Measurements from ENCODE around the gene BCL3.

Gene BCL3

DNA sequence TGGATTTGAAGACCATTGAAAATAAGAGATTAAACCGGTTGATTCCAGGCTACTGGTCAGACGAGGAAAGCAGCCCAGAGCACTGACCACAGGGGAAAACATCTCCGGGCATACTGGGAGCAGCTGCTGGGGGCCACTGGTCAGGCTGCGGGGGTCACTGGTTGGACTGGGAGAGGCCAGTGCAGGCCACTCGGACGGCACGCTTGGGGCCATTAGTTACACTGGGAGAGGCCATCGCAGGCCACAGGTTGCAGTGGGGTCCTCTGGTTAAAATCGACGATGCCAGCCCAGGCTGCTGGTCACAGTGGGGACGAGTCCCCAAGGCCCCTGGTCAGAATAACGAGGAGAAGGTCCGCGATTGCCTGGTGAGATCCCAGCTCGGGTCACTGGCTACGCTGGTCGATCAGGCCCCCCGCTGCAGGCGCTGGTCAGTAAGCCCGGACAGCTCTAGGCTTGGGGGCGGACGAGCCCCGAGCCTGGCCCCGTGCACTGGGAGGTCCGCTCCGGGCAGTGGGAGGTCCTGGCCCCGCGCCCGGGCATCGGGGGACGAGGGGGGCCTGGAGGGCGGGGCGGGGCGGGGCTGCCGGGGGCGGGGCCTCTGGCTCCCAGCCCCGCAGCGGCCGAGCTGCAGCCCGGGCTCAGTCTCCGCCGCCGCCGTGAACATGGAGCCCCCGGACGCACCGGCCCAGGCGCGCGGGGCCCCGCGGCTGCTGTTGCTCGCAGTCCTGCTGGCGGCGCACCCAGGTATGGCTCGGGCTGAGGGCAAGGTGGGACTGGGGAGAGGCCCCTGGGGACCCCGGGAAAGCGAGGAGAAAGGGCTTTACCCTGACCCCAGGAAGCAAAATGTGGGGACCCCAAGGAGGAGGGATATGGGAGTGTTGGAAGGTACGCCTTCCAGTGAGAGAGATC is 60.2 kb downstream of the BCL3 start, which contains the start of gene BCAM:
Gene BCAM (plus strand): TSS at position 641 of the 909 bp plus-strand sequence. CDS start 22 bp downstream, at position 663.
- TF ChIP-seq, protein P1, sequence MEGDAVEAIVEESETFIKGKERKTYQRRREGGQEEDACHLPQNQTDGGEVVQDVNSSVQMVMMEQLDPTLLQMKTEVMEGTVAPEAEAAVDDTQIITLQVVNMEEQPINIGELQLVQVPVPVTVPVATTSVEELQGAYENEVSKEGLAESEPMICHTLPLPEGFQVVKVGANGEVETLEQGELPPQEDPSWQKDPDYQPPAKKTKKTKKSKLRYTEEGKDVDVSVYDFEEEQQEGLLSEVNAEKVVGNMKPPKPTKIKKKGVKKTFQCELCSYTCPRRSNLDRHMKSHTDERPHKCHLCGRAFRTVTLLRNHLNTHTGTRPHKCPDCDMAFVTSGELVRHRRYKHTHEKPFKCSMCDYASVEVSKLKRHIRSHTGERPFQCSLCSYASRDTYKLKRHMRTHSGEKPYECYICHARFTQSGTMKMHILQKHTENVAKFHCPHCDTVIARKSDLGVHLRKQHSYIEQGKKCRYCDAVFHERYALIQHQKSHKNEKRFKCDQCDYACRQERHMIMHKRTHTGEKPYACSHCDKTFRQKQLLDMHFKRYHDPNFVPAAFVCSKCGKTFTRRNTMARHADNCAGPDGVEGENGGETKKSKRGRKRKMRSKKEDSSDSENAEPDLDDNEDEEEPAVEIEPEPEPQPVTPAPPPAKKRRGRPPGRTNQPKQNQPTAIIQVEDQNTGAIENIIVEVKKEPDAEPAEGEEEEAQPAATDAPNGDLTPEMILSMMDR (IDR thresholded peaks at IDR 0.05; ENCODE audit: low read depth, low read length) = no peak
- DNase-seq (ENCODE audit: extremely low read depth, low read depth) = peak; percentile 35
